Thoracic aorta (tissue), 2 donors: ENCODE results near the gene WEE2. TPM values are rescaled to one million over a fixed set of nuclear protein-coding genes. Genes with fewer than 3 reads are reported as not detected.

Experiments used
- ATAC-seq: fragments of 150-250 bp; one replicate; pipeline ENCODE4 v1.8.0; 2017; ENCODE audit warnings: low read depth; ENCODE audit not compliant: insufficient number of reproducible peaks, low FRiP score
- DNase-seq: peaks from one replicate; pipeline ENCODE4 v3.0.0-alpha.2; 2020; ENCODE audit warnings: low spot score
- H3K27ac ChIP-seq, 2 donors: fragments of 200-600 bp; sonication (generic); 1 replicate in 1 of 2; 2 replicates in 1 of 2; pipeline ENCODE4 v1.5.1; 2016; ENCODE audit warnings: mild to moderate bottlenecking in 2 of 2, moderate library complexity in 2 of 2
- H3K27me3 ChIP-seq: fragments of 200-600 bp; sonication (generic); replicated peaks from 2 replicates; pipeline ENCODE4 v1.6.0; 2016; ENCODE audit warnings: mild to moderate bottlenecking; ENCODE audit not compliant: insufficient read depth
- H3K36me3 ChIP-seq: fragments of 200-600 bp; sonication (generic); one replicate; pipeline ENCODE4 v1.5.1; 2016
- H3K4me1 ChIP-seq, 2 donors: fragments of 200-600 bp; sonication (generic); 1 replicate in 1 of 2; 2 replicates in 1 of 2; pipeline versions ENCODE4 v1.5.1 to v1.6.0; 2016; ENCODE audit warnings: low read depth in 2 of 2, mild to moderate bottlenecking in 1 of 2; ENCODE audit not compliant: control insufficient read depth in 1 of 2
- H3K4me3 ChIP-seq: fragments of 200-600 bp; sonication (generic); 2 replicates; pipeline ENCODE4 v1.5.1; 2016; ENCODE audit warnings: mild to moderate bottlenecking
- H3K9me3 ChIP-seq: fragments of 200-600 bp; sonication (generic); 2 replicates; pipeline ENCODE4 v1.5.1; 2016
- total RNA-seq, 2 donors: library from RNA; depleted of rRNA; stranded (reverse); fragments of >200 nt; gene quantifications; one replicate each; pipeline versions ENCODE4 v1.1.0 to v1.2.3, GENCODE V29; 2016
- TF ChIP-seq, protein P1 (sequence below): fragments of 200-600 bp; sonication (generic); IDR thresholded peaks from one replicate; pipeline ENCODE4 v1.5.1; 2019; ENCODE audit warnings: antibody characterized with exemption

Gene WEE2
- total RNA-seq, 2 donors from 2014 or later, result not detected

DNA sequence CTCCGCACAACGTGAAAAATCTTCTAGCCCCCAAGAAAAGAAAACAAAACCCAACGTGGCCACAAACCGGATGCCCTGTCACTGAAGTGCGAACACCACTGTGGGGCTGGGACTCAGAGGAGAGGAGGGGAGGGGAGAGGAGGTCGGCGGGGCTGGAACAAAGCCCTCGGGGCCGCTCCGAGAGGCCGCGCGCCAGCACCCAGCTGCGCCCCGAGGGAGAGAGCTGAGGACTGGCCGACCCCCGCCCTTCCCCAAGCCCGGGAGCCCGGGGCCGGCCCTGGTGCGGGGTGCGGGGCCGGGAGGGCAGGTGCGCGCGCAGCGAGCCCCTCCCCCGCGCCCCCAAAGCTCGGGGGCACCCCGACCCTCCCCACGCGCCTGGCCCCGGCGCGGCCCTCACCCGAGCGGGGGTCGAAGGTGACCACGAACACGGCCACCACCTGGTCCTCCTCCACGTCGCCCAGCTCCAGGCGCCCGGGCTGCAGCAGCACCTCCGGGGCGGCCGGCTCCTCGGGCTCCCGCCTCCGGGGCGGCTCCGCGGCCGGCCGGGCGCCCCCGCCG is 6.6 kb upstream of the WEE2 start:
- peaks cover 5 to 64% of the 10 kb centered on the region in 2 donors for H3K4me1 ChIP-seq
- DNase-seq (no peak), ATAC-seq (no peak)
- TF ChIP-seq, protein P1, sequence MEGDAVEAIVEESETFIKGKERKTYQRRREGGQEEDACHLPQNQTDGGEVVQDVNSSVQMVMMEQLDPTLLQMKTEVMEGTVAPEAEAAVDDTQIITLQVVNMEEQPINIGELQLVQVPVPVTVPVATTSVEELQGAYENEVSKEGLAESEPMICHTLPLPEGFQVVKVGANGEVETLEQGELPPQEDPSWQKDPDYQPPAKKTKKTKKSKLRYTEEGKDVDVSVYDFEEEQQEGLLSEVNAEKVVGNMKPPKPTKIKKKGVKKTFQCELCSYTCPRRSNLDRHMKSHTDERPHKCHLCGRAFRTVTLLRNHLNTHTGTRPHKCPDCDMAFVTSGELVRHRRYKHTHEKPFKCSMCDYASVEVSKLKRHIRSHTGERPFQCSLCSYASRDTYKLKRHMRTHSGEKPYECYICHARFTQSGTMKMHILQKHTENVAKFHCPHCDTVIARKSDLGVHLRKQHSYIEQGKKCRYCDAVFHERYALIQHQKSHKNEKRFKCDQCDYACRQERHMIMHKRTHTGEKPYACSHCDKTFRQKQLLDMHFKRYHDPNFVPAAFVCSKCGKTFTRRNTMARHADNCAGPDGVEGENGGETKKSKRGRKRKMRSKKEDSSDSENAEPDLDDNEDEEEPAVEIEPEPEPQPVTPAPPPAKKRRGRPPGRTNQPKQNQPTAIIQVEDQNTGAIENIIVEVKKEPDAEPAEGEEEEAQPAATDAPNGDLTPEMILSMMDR, result no peak
- H3K27ac ChIP-seq, result peak overlapping the region; percentile 84 to 85
- H3K9me3 ChIP-seq, result no peaks in the 10 kb centered on the region
- H3K27me3 ChIP-seq, result no peaks in the 10 kb centered on the region
- H3K36me3 ChIP-seq, result no peaks in the 10 kb centered on the region
- peak overlapping the region; percentile 91 for H3K4me3 ChIP-seq

DNA sequence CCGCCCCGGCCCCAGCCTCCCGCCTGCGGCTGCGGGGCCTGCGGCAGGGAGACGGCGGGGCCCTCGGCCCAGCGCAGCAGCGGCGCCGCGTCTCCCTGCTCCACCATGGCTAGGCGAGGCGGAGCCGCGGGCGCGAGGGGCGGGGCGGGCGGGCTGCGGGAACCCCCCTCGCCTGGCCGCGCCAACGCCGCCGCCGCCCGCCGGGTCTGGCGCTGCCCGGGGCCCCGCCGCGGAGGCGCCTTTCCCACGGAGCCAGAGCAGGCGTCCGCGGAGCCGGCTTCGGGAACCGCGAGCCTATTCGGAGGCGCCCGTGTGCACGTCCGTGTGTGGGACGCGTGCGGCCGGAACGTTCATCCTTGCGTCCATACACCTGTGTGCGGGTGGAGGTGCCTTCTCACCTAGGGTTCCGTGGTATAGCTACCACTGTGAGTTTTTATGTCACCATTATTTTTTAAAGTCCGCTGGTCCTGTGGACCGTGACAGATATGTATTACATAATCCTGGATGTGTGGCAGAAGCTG is 6.0 kb upstream of the WEE2 start, which contains the start of gene DENND11:
DENND11 (minus strand) TSS at position 120 of the 521 bp plus-strand sequence; CDS start at position 107, 13 bp downstream.
- Histone ChIP-seq H3K27me3 (no peaks in the 10 kb centered on the region), H3K36me3 (no peaks in the 10 kb centered on the region), H3K27ac (peak within 1 kb of the TSS; percentile 84 to 85), H3K9me3 (no peaks in the 10 kb centered on the region), H3K4me3 (peak within 1 kb of the TSS; percentile 91), H3K4me1 (peaks cover 4 to 59% of the 10 kb centered on the region in 2 donors)
- DNase-seq (no peak), ATAC-seq (peak; percentile 50)
- TF ChIP-seq, protein P1, result no peak

DNA sequence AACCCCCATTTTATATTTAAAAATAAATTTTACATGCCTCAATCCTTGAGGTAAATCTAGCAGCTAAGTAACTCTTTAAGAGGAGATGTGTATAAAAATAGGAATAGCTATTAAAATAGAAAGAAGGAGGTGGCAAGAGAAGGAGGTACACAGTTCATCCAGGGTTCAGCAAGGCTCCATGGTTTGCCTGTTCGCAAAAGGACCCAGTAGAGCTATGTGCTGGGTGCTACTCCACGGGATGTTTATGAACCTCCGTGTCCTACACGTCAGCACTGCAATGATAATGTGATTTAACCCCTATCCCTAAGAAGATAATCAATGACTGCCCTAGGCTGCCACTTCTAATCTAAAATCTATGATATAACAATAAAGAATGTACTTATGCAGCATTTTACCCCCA is 5.3 kb upstream of the WEE2 start:
- Histone ChIP-seq H3K4me1 (peaks cover 4 to 53% of the 10 kb centered on the region in 2 donors), H3K4me3 (peak overlapping the region; percentile 71), H3K27me3 (no peaks in the 10 kb centered on the region), H3K36me3 (no peaks in the 10 kb centered on the region), H3K9me3 (no peaks in the 10 kb centered on the region), H3K27ac (no peak overlapping the region)
- TF ChIP-seq, protein P1, result no peak
- ATAC-seq, result no peak
- DNase-seq, result no peak

DNA sequence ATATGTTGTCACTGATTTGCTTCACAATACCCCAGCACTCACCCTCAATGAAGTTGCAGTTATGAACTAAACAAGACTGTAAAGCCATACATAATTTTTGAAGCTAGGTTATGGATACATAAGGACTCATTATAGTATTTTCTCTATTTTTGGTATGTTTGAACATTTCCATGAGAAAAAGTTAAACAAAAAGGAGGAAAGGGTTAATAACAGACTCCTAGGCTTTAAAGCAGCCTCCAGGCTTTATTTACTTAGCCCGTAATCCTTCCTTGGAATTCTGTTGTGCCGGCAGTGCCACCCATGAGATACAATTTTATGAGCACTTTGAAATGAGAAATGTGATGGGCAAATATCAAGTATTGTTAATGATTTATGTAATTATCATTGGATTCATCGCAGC is 4.0 kb upstream of the WEE2 start:
- Histone ChIP-seq H3K36me3 (no peaks in the 10 kb centered on the region), H3K9me3 (no peaks in the 10 kb centered on the region), H3K4me1 (peaks cover 4 to 47% of the 10 kb centered on the region in 2 donors), H3K4me3 (no peak overlapping the region), H3K27me3 (no peaks in the 10 kb centered on the region), H3K27ac (peak overlapping the region in 1 of 2 donors; percentile 36)
- ATAC-seq, result no peak
- TF ChIP-seq, protein P1, result no peak
- DNase-seq, result no peak

DNA sequence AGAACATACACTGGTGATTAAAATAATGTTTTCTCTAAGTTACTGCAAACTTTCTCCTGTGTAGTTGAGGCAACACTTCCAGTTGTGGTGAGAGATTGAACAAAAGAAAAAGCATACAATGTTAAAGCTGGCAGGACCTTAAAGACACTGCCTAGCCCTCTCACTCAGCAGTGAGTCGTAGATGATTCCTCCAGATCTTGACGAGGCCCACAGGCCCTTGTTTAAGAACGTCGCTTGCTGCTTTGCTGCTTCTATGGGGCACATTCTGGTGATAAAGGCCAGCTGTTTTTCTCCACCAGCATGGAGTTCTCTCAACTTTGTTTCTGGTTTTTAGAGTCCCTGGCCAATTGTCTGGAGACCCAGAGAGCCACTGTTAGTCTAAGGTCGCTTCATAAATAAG is 3.4 kb upstream of the WEE2 start:
- Histone ChIP-seq H3K27me3 (no peaks in the 10 kb centered on the region), H3K36me3 (no peaks in the 10 kb centered on the region), H3K27ac (peak overlapping the region; percentile 35 to 36), H3K4me3 (no peak overlapping the region), H3K9me3 (no peaks in the 10 kb centered on the region), H3K4me1 (peaks cover 4 to 42% of the 10 kb centered on the region in 2 donors)
- TF ChIP-seq, protein P1, result no peak
- no peak for DNase-seq
- no peak for ATAC-seq
